ENCODE measurements around the gene ABHD6.

DNA sequence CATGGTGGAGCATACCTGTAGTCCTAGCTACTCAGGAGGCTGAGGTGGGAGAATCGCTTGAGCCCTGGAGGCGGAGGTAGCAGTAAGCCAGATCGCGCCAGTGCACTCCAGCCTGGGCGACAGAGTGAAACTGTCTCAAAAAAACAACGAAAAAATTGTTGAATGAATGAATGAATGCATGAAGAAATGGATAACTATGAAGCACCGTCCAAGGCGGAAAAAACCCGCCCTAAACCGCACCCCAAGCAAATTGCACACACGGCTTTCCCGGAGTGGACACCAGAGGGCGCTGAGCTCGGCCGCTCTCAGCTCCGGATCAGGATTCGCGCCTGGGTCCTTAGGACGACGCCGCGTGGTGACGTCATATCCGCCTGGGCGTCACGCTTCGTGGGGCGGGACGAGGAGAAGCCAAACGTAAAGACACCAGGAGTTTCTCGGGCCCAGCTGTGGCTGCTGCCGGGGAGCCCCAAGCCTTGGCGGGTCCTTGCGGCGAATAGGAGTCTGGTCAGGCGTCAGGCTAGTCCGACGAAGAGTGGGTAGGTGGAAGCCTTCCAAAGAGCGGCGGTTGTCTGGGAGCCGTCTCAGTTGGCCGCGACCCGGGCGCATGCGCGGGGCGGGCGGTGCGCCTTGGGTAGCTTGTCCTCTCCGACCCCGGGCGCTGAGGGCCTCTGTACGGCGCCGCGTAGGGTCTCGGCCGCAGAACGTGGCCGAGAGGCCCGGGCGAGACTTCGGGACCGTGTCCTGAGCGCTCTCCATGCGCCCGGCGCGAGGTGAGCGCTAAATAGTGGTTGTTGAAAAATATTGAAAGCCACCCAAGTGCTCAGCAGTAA, 68.5 kb downstream of the ABHD6 start, which contains the start of the genes HTD2 and RPP14:
- TF ChIP-seq, protein P1, sequence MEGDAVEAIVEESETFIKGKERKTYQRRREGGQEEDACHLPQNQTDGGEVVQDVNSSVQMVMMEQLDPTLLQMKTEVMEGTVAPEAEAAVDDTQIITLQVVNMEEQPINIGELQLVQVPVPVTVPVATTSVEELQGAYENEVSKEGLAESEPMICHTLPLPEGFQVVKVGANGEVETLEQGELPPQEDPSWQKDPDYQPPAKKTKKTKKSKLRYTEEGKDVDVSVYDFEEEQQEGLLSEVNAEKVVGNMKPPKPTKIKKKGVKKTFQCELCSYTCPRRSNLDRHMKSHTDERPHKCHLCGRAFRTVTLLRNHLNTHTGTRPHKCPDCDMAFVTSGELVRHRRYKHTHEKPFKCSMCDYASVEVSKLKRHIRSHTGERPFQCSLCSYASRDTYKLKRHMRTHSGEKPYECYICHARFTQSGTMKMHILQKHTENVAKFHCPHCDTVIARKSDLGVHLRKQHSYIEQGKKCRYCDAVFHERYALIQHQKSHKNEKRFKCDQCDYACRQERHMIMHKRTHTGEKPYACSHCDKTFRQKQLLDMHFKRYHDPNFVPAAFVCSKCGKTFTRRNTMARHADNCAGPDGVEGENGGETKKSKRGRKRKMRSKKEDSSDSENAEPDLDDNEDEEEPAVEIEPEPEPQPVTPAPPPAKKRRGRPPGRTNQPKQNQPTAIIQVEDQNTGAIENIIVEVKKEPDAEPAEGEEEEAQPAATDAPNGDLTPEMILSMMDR (IDR thresholded peaks at IDR 0.05; ENCODE audit: low read depth, low read length) = peak; percentile 90
- TF ChIP-seq EZH2phosphoT487 (IDR thresholded peaks at IDR 0.05; ENCODE audit: low read depth) = no peak
